GM21423 (cell line): ENCODE results near the gene COPS7A.
A peak's percentile ranks its signal among the peaks of the same experiment; 100 is the strongest.

Experiments
- ATAC-seq: cut with Tn5 transposase; IDR thresholded peaks from one replicate; pipeline ENCODE4 v1.9.1; 2021; ENCODE audit warnings: mild to moderate bottlenecking, moderate library complexity; ENCODE audit not compliant: unreplicated experiment

Gene COPS7A, protein sequence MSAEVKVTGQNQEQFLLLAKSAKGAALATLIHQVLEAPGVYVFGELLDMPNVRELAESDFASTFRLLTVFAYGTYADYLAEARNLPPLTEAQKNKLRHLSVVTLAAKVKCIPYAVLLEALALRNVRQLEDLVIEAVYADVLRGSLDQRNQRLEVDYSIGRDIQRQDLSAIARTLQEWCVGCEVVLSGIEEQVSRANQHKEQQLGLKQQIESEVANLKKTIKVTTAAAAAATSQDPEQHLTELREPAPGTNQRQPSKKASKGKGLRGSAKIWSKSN

DNA sequence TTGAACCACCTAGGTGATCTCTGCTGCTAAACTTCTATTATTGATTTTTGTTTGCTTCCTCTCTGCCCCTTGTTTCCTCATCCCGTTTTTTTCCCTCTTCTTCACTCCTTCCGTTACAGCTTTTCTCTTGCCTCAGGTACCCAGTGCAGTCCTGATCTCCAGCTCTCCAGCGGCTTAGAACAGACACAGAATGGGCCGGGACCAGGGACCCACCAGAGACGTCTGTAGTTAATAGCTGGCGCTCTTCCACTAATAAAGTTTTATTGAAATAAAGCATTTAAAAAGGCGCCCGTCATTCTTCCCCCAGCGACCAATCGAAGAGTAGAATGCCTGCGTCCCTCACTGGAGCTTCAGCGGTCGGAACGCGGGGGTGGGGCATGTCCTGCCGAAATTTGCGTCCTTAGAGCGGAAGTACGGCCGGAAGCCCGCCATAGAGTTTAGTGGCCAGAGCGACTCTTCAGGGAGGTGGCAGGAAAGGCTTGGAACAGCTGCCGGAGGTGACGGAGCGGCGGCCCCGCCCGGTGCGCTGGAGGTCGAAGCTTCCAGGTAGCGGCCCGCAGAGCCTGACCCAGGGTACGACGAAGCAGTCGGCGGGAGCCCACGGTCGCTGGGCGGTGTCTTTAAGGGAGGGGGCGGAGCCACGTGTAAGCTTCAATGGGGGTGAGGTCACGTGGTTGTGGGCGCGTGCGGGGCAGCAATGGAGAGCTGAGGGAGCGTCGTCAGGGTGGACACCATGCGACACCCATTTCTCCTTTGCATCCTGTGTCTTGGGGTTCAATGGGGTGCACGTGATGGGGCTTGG lies at the start of gene COPS7A:
Gene COPS7A (plus strand): TSS at position 440 of the 802 bp plus-strand sequence. CDS start 611 bp downstream, outside the sequence.
- peak; percentile 93 for ATAC-seq

DNA sequence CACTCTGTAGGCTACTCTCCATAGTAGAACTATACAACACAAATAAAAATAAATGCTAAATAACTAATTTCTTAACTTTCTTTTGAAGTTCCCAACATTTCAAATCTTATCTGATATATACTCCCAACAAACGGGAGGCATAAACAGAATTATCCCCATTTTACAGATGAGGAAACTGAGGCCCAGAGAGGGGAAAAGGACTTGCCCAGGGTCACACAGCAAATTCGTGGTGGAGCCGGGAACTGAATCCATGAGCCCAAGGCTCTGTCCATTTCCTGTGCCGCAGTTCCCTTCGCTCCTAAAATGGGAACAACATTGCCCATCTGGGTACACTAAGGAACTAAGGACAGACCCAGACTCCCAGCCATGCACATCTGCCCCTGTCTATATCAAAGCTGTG lies 46.9 kb upstream of the COPS7A start:
- no peak for ATAC-seq

DNA sequence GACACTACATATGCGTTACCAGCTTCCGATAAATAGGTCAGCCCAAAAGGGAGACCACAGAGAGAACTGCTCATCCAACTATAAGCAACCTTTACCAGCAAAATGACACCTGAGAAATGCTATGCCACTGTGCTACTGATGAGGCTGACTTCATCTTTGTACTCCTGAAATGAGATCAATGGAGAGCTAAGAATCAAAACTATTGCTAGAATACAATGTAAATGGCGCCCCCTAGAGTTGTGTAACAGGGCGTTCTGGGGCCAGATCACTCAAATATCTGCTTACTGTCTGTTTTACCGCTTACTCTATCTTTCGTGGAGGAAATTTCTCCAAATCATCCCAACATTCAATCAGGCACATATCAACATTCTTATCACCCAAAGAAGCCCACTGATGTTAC lies 39.2 kb upstream of the COPS7A start:
- ATAC-seq, result no peak

DNA sequence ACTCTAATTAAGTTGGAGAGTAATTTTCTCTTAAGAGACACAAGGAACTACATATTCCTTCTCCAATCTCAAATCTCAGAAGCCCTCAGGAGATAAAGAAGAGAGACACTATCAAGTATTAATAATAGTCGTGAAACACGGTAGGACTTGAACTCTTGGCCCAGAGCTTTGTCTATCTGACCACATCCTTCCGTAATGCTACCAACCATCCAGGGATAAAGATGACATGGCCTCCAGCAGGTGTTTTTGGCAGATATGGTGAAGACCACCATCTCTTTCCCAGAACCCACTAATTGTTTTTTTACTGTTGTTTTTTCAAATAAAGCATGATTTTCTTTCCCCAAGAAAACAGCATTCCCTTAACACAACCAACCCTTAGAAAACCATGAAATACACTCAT lies 38.0 kb upstream of the COPS7A start:
- ATAC-seq, result no peak

DNA sequence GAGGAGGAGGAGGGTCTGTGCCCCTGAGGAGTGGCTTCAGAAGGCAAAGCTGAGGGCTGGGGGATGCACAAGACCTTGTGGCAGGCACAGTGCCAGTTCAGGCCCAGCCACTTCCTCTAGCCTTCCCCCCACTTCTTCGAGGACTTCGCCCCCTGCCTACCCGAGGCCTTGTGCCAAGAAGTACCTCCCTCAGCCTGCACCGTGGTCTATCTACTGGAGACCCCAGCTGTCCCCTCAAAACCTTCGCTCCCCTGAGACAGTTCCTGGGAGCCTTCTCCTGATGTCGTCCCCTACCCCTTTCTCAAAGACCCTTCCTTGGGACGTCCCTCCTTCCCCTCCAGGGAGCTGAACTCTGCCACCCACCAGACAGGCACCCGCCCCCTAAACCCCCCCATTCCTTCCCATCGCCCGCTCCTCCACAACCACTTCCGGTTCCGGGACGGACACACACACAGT lies 35.3 kb upstream of the COPS7A start:
- peak; percentile 7 for ATAC-seq

DNA sequence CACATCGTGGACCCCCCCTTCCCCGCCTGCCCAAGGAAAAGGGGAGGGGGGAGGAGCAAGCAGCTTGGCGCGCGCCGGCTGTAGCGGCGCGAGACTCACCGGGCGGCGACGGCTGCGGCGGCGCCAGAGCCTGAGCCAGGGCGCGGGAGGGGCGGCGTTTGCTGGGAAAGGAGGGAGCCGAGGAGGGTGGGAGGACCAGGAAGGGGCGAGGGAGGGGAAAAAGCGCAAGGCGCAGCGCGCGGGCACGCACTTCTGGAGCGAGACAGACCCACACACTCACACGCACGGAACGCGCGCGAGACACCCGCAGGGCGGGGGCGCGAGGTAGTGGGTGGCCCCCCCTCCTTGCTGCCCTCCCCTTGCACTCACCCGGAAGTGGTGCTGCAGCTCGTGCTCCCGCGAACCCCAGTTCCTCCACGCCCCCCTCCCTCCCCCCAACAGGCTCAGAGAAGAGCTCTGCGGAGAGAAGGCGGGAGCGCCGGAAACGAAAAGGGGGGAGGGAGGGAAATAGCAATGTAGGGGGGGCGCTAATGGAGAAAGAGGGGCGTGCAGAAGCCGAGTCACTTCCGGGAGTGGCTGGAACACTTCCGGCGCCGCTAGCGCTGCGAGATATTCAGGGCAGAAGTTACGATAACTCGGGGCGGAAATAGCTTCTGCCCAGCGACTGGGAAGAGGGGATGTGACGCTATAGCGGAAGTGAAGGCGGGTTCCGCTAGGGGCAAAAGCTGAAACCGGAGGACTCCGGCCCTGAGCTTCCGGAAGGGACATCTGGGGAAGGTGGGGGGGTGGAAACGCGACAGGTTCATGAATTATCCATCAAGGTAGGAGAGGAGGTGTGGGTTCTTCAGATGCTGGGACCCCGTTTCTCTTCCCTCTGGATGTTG lies 34.6 kb upstream of the COPS7A start, which contains the start of gene ZNF384:
Gene ZNF384 (minus strand): TSS at position 377 of the 884 bp plus-strand sequence. CDS start 9,855 bp downstream, outside the sequence.
- peak; percentile 80 for ATAC-seq

DNA sequence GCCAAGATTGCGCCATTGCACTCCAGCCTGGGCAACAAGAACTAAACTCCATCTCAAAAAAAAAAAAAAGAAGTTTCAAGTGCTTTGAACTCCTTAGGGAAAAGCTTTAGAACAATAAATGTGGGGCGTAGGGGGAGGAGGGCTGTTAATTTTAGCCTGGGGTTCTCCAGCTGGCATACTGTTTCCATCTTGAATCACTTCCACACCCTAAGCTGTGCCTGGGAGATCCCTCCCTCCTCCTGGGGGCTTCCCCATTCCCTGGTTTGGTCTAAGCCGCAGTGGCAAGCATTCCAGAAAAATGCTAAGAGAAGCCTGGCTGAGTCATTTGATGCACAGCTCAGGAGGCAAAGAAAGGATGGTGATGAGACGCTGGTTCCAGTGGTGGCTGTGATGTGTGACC lies 32.4 kb upstream of the COPS7A start:
- ATAC-seq, result no peak

DNA sequence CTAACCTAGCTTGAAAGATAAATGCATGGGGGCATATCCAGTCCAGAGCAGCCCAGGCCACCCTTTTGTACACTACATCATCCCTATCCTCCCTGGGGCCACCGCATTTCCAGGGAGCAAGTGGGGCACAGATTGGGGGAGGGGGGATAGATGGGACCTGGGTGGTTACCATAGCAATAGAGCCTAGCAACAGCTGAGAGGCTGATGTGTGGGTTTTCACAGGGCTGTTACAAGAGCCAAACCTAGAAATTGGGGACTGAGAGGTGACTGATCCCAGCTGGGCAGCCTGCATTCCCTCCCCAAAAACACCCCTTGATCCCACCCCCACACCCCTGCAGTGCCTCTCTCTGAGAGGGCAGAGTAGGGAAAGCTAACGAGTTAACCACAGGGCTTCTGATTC lies 31.0 kb upstream of the COPS7A start:
- no peak for ATAC-seq

DNA sequence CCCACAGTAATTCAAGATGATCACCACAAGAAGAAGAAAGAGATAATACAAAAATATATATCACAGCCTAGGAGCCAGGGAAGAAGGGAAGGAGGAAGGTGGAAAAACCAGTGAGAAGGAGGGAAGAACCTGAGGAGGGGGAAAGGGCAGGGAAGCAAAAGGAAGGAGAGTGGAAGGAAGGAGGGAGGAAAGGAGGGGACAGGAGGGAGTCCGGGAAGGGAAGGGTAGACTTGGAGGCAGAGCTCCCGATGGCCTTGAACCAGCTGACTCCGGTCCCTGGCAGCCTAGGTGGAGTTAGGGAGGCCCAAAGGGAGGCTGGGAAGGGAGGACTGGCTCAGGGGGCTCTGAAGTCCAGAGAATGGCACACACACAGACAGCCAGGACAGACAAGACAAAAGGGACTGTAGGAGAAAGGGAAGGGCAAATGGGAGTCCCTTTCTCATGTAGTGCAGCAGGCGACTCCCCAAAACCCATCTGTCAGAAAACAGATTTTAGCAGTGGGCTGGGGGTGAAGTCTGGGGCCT lies 30.0 kb upstream of the COPS7A start:
- ATAC-seq, result no peak

DNA sequence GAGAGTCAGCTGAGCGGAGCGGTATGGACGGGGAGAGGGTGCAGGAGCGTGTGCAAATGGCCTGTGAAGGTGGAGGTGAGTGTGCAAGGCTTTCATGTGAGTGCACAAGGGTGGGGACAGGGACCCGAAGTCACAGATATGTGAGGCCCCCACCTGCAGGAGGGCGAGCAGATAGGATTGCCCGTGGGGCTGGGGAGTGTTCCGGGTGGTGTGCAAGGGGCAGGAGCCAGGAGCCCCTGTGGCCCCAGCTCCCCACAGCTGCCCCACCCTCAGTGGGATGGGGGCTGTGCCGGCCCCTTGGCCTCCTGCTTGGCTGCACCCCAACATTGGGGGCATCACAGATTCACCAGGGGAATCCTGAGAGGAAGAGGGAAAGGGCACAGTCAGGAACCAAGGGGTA lies 29.1 kb upstream of the COPS7A start:
- ATAC-seq, result no peak

DNA sequence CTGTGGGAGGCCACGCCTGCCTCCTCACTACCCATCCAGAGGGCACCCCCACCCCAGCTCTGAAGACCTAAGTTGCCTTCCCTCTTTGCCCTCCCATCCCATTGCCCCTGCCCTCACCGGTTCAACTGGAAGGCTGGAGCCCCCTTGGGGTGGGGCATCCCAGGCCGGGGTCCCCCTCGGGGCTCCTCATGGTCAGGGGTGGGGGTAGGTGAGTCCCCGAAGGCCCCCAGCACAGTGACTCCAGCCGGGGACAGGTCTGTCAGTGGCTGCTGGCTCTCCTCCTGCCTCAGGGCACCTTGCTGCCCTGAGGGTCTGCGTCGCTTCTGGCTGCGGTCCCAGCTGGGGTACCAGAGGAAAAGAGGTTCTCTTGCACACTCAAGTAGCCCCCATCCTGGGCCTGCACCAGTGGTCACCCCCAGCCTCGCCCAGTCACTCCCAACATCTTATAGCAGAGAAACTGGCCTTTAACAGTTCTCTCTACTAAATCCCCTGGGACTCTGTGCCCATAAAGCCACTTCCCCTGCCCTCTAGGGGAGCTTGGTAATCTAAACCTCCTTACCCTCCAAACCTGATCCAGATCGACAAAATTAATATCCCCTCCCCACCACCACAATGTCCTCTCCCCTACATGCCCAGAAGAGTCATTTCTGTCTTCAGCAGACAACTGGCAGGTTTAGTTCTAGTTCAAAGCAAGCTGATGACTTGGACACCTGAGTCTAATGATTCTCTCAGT lies 28.4 kb upstream of the COPS7A start:
- no peak for ATAC-seq

DNA sequence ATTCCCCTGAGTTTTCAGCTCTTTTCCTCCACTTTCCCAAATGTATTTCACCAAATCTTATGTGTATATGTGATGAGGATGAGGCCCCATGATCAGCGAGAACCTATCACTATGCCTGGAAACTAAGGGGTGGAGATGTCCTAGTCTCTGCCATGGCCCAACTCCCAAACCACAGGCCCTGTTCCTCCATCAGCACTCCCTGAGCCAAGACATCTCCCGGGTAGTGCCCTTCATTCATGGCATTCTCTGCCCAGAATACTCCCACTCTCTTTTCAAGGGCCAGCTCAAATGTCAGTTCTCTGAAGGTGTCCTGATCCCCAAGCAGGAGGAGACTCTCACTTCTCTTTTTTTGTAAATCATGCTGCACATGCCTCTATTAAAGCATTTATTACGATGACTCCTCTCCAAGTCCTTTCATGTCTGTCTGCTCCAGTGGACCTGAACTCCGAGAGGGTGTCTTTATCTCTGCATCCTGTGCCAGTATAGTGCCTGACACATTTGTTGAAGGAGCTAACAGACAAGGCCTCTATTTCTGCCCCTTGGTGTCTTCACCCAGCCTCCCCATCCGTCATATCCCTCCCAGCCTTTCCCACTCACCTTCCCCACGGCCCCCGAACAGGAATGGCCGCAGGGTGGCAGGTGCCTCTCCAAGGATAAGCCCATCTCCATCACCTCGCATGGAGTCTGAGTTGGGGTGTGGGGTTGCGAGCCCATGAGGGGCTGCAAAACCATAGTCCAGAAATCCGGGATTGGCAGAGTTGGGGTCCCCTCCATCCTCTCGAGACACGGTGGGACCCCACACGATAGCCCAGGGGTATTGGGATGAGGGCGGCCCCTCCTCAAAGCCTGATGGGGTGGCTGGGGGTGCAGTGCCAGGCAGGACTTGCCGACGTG lies 26.9 kb upstream of the COPS7A start:
- no peak for ATAC-seq

DNA sequence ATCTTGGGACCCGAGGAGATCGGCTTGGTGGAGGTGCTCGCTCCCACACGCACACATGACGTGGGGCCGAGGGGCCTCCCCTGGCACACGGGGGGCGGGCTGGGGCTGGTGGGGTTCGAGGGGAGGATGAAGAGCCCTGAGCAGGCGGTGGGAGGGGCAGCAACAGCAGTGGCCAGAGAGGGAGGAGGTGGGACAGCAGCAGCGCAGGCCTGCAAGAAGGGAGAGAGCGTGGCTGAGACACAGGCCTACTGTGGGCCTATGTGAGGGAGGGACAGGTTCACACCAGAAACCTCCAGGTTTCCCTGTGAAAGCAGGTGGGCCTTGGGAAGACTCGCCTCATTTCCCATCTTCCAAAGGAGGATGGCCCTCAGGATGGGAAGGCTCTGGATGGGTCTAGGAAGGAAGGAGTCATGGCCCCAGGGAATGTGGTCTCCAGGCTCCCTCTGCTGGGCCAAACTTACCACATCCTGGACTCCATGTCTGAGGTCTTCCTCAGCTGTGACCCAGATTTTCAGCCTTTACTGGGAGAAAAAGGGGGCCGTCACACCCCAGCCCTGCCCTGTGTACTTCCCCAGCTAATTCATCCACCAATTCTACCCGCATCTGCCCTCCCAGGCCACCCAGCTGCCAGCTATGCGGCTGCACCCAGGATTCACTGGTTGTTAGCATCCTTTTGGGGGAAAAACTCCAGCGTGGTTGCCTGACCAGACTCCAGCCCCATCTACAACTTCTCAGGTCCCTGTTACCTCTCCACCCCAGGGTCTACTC lies 26.1 kb upstream of the COPS7A start:
- ATAC-seq, result no peak

DNA sequence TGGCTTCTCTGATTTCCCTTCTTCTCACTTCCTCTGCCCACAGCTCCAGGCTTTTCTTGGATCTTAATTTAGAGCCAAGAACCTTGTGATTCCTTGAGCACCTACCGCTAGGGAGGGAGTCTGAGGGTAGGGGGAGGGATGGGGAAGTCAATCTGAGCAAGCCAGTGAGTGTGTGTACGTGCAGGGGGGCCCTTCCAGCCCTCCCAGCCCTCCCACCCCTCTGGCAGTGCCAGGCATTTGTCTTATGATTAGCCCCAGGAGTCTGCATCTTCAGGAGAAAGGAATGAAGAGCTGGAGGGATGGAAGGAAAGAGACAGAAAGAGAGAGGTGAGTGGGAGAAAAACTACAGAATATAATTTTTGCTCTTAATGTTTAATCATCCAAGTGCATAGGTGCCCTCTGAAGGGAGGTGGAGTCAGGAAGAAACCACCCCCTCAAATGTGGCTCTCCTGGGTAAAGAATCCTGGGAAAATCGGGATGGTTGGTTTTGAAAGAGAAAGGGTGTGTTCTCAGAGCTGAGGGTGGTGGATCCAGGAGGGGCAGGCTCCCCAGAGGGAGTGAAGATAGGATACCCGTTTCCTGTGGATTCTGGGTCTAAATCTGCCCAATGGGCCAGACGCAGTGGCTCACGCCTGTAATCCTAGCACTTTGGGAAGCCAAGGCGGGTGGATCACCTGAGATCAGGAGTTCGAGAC lies 25.3 kb upstream of the COPS7A start:
- ATAC-seq, result no peak

DNA sequence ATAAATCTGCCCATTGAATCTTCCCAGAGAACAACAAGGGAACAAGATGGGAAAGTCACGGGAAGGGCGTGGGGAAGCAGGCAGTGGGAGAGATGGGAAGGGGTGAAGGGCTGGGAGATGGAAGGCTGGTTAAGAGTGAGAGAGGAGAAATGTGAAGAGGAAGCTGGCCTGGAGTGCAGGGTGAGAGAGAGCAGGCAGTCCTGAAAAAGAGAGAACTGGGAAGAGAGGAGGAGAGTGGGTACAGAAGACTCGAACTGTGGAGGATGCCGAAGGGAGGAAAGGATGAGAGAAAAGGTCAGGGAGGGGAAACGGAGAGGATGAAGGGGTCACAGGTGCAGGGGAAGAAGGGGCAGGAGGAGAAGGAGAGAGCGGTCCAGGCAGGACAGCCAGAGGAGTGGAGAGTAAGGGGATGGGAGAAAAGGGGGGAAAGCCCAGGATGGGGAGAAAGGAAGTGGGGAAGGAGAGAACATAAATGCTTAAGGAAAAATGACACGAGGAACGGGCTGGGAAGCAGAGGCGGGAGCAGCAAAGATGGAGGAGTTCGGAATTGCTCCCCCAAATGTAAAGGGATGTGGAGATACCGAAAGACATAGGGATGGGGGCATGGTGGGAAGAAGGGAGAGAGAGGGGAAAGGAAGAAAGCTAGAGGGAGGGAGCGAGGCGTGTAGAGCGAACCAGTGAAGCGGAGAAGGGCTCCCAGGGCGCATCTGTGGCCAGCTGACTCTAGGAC lies 24.4 kb upstream of the COPS7A start:
- no peak for ATAC-seq

DNA sequence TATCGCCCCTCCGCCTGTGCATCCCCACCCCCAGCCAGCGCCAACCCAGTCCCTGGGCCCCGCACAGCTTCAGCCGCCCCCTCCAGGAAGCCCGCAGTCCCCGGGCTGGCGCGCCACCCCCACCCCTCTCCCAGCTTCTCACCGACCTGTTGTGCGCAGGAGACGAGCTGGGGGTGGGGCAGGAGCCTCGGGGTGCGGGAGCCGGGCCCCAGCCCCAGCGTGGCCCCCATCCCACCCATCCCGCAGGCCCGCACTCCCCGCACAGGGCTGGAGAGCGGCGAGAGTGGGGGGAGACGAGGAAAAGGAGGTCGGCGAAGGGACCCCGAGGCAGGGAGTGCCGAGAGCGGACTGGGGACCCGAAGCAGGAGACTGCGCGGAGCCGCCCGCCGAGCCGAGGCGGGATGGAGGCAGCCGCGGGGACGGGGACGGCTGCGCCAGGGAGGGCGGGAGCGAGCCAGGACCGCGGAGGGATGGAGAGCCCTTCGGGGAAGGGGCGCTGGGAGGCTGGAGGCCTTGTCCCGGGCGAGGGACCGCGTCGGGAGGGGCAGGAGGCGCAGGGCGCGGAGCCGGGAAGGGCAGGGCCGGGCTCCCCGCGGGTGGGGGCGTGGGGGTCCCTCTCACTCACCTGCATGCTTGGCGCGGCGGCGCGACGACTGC lies 23.7 kb upstream of the COPS7A start:
- ATAC-seq, result no peak

DNA sequence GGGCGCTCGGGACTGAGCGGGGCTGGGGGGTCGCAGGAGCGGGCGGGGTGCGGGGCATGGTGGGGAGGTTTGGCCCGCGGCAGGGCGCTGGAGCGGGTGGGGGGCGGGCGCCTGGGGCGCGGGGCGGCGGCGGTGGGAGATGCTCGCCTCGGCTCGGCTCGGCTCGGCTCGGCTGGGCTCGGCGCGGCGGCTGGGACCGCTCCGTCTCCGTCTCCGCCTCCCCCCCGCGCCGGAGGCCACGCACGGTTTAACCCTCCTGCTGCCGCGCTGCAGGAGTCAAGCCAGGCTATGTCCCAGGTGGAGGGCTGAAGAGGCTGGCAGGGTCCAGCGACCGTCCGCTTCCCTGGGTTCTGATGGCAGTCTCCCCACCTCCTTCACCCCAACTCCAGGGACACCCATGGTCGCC lies 23.2 kb upstream of the COPS7A start, which contains the start of gene PIANP:
Gene PIANP (minus strand): TSS at position 170 of the 406 bp plus-strand sequence. CDS start 2,754 bp downstream, outside the sequence.
- ATAC-seq, result no peak
